ENCODE measurements around the gene TMEM115. TPM values are rescaled to one million over a fixed set of nuclear protein-coding genes. Genes with fewer than 3 reads are reported as not detected.

TMEM115 gene
- total RNA-seq, 1 donor from 2014 or later, result 42.7 TPM

- peaks cover 65% of the 10 kb centered on the region for H3K27me3 Mint-ChIP-seq
- DNase-seq (ENCODE audit: extremely low spot score, unreplicated experiment), result no peak
- peaks cover 22% of the 10 kb centered on the region for H3K4me1 Mint-ChIP-seq (ENCODE audit: unreplicated experiment)
- no peak for TF ChIP-seq CTCF (conservative IDR thresholded peaks at IDR 0.05)
- H3K9me3 Mint-ChIP-seq, result no peaks in the 10 kb centered on the region
- H3K36me3 Mint-ChIP-seq, result no peaks in the 10 kb centered on the region
- H3K27ac Mint-ChIP-seq, result no peak overlapping the region
- H3K4me3 Mint-ChIP-seq, result no peak overlapping the region
Measured at GRCh38 chr3:50342813-50343633, 16.3 kb downstream of the TMEM115 start.

DNA sequence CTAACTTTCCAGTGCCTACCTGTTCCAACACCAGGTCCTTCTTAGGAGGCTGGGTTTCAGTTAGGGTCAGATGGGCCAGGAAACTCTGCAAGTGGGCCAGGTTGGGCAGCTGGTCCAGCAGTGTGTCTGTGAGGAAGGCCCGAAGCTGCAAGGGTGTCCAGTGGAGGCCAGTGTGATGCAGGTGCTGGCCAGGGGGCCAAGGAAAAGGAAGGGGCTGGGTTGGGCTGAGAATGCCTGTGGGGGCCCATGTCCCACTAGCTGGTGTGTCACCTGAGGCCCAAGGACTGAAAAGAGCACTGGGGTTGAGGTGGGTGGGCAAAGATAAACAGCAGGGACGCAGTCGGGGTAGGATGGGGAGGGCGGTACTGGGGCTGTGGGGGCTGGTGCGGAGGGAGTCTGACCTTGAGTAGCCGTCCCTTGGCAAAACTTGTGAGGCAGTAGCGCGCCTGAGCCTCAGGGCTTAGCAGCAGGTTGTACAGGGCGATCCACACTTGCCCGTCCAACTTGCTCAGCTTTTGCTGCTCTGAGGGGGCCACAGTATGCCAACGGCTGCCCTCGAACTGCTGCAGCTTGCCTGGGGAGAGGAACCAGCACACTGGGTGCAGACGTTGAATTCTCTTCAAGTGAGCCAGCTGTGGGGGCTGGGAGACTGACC, 17.2 kb downstream of the TMEM115 start:
- peak overlapping the region; percentile 22 for H3K4me3 Mint-ChIP-seq
- no peak overlapping the region for H3K27ac Mint-ChIP-seq
- peaks cover 20% of the 10 kb centered on the region for H3K4me1 Mint-ChIP-seq (ENCODE audit: unreplicated experiment)
- H3K9me3 Mint-ChIP-seq, result no peaks in the 10 kb centered on the region
- DNase-seq (ENCODE audit: extremely low spot score, unreplicated experiment), result no peak
- H3K36me3 Mint-ChIP-seq, result no peaks in the 10 kb centered on the region
- H3K27me3 Mint-ChIP-seq, result peaks cover 65% of the 10 kb centered on the region
- TF ChIP-seq CTCF (conservative IDR thresholded peaks at IDR 0.05), result no peak

GRCh38 chr3:50341537-50341936, 17.8 kb downstream of the TMEM115 start:
- Mint-ChIP-seq H3K27ac (no peak overlapping the region), H3K4me1 (ENCODE audit: unreplicated experiment) (peaks cover 22% of the 10 kb centered on the region), H3K27me3 (peaks cover 65% of the 10 kb centered on the region), H3K36me3 (peaks cover under 1% of the 10 kb centered on the region), H3K9me3 (no peaks in the 10 kb centered on the region), H3K4me3 (peak overlapping the region; percentile 20)
- TF ChIP-seq CTCF (conservative IDR thresholded peaks at IDR 0.05), result no peak
- DNase-seq (ENCODE audit: extremely low spot score, unreplicated experiment), result no peak

GRCh38 chr3:50340448-50341329, 18.6 kb downstream of the TMEM115 start, which contains the start of gene RASSF1:
Gene RASSF1 (minus strand): TSS chr3:50340836. CDS start chr3:50340805, 31 bp downstream.
- Mint-ChIP-seq H3K4me1 (ENCODE audit: unreplicated experiment) (peaks cover 25% of the 10 kb centered on the region), H3K4me3 (peak within 1 kb of the TSS; percentile 36), H3K9me3 (no peaks in the 10 kb centered on the region), H3K27ac (no peak within 1 kb of the TSS), H3K36me3 (peaks cover 4% of the 10 kb centered on the region), H3K27me3 (peaks cover 61% of the 10 kb centered on the region)
- DNase-seq (ENCODE audit: extremely low spot score, unreplicated experiment), result no peak
- no peak for TF ChIP-seq CTCF (conservative IDR thresholded peaks at IDR 0.05)

- no peak for TF ChIP-seq CTCF (conservative IDR thresholded peaks at IDR 0.05)
- no peak for DNase-seq (ENCODE audit: extremely low spot score, unreplicated experiment)
- H3K4me3 Mint-ChIP-seq, result peak overlapping the region; percentile 36
- no peak overlapping the region for H3K27ac Mint-ChIP-seq
- H3K9me3 Mint-ChIP-seq, result no peaks in the 10 kb centered on the region
- peaks cover 25% of the 10 kb centered on the region for H3K4me1 Mint-ChIP-seq (ENCODE audit: unreplicated experiment)
- peaks cover 58% of the 10 kb centered on the region for H3K27me3 Mint-ChIP-seq
- H3K36me3 Mint-ChIP-seq, result peaks cover 4% of the 10 kb centered on the region
Measured at GRCh38 chr3:50340147-50340447, 19.2 kb downstream of the TMEM115 start.
